IPS-11a (cell line): Measurements from ENCODE around the gene OVOL3.
"Not testable (repeated sequence)": the region's sequence is repeated elsewhere in the genome, so short reads cannot be mapped to it uniquely, and the experiment has no call there.

ENCODE experiments used
- H3K4me3 ChIP-seq: one replicate; pipeline ENCODE4 v1.5.1; 2013; ENCODE audit warnings: low read depth, low read length, control low read depth

Gene OVOL3

GRCh38 chr19:36110487-36111199 lies at the start of gene OVOL3:
Gene OVOL3 (plus strand): TSS chr19:36111143. CDS start chr19:36111203, 60 bp downstream.
- no peak within 1 kb of the TSS for H3K4me3 ChIP-seq

GRCh38 chr19:36061367-36061766 lies 49.6 kb upstream of the OVOL3 start:
- H3K4me3 ChIP-seq = no peak overlapping the region

GRCh38 chr19:36064826-36065225 lies 46.1 kb upstream of the OVOL3 start:
- H3K4me3 ChIP-seq = no peak overlapping the region

- no peak overlapping the region for H3K4me3 ChIP-seq
These were observed 43.3 kb upstream of the OVOL3 start for GRCh38 chr19:36067681-36068080.

GRCh38 chr19:36068810-36069499 lies 42.0 kb upstream of the OVOL3 start:
- not testable (repeated sequence) for H3K4me3 ChIP-seq

GRCh38 chr19:36072081-36072480 lies 38.9 kb upstream of the OVOL3 start:
- no peak overlapping the region for H3K4me3 ChIP-seq

- H3K4me3 ChIP-seq = no peak overlapping the region
These were observed 37.6 kb upstream of the OVOL3 start for GRCh38 chr19:36073121-36073876.

GRCh38 chr19:36079389-36079945 lies 31.5 kb upstream of the OVOL3 start:
- no peak overlapping the region for H3K4me3 ChIP-seq

- no peak overlapping the region for H3K4me3 ChIP-seq
These were observed 29.6 kb upstream of the OVOL3 start for GRCh38 chr19:36081385-36081784.

- H3K4me3 ChIP-seq = no peak overlapping the region
These were observed 29.0 kb upstream of the OVOL3 start for GRCh38 chr19:36081894-36082293.

- no peak overlapping the region for H3K4me3 ChIP-seq
These were observed 28.0 kb upstream of the OVOL3 start for GRCh38 chr19:36082916-36083315.

- no peak overlapping the region for H3K4me3 ChIP-seq
These were observed 26.5 kb upstream of the OVOL3 start for GRCh38 chr19:36084231-36085009.

GRCh38 chr19:36086326-36086725 lies 24.6 kb upstream of the OVOL3 start:
- H3K4me3 ChIP-seq = no peak overlapping the region

GRCh38 chr19:36089847-36090246 lies 21.1 kb upstream of the OVOL3 start:
- H3K4me3 ChIP-seq = no peak overlapping the region

GRCh38 chr19:36090910-36091695 lies 19.8 kb upstream of the OVOL3 start:
- no peak overlapping the region for H3K4me3 ChIP-seq

GRCh38 chr19:36092566-36092965 lies 18.4 kb upstream of the OVOL3 start:
- no peak overlapping the region for H3K4me3 ChIP-seq

GRCh38 chr19:36093146-36093662 lies 17.7 kb upstream of the OVOL3 start:
- no peak overlapping the region for H3K4me3 ChIP-seq

- no peak overlapping the region for H3K4me3 ChIP-seq
These were observed 17.3 kb upstream of the OVOL3 start for GRCh38 chr19:36093687-36094086.

- no peak overlapping the region for H3K4me3 ChIP-seq
These were observed 13.9 kb upstream of the OVOL3 start for GRCh38 chr19:36097036-36097435.
